GM12874 (cell line): ENCODE results near the gene SIK3.

Source experiments
- TF ChIP-seq, protein P1 (sequence below): IDR thresholded peaks from 2 replicates; pipeline ENCODE4 v1.5.1; 2011; ENCODE audit warnings: low read depth, mild to moderate bottlenecking, control low read depth, low read length, moderate library complexity; ENCODE audit not compliant: insufficient read depth

Gene SIK3

DNA sequence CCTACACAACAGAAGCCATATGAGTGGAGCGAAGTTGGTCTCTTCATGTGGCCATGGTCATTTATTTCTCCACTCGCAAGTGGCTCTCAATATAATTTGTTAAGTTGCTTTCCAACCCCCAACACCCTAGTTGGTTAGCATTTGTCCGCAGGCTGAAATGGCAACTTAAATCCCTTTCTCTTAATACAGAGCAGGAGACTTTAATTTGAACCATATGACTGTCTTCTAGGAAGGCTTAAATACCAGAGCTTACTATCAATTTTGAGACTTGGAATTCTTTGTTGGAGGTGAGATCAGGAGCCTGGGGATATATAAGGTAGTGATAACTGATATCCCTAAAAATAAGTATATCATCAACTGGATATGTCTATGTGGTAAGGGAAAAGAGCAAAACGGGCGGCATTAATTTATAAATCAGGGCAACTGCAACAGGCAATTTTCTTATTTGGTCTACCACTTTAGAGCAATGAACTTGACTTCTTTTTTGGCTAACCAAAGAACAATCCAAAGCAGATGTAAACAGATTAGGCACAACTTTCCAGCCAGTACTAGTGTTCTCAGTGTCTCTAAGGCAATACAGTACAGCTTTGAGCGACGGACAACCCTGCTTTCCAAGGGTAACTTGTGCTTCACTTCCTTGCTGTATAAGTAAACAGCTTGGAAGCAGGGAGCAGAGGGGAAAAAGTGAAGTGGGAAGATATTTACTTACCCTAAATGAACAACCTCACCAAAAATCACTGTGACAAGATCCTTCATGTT lies 186.1 kb downstream of the SIK3 start:
- TF ChIP-seq, protein P1, sequence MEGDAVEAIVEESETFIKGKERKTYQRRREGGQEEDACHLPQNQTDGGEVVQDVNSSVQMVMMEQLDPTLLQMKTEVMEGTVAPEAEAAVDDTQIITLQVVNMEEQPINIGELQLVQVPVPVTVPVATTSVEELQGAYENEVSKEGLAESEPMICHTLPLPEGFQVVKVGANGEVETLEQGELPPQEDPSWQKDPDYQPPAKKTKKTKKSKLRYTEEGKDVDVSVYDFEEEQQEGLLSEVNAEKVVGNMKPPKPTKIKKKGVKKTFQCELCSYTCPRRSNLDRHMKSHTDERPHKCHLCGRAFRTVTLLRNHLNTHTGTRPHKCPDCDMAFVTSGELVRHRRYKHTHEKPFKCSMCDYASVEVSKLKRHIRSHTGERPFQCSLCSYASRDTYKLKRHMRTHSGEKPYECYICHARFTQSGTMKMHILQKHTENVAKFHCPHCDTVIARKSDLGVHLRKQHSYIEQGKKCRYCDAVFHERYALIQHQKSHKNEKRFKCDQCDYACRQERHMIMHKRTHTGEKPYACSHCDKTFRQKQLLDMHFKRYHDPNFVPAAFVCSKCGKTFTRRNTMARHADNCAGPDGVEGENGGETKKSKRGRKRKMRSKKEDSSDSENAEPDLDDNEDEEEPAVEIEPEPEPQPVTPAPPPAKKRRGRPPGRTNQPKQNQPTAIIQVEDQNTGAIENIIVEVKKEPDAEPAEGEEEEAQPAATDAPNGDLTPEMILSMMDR = no peak

GRCh38 chr11:116910847-116911246 lies 187.4 kb downstream of the SIK3 start:
- TF ChIP-seq, protein P1 = no peak

DNA sequence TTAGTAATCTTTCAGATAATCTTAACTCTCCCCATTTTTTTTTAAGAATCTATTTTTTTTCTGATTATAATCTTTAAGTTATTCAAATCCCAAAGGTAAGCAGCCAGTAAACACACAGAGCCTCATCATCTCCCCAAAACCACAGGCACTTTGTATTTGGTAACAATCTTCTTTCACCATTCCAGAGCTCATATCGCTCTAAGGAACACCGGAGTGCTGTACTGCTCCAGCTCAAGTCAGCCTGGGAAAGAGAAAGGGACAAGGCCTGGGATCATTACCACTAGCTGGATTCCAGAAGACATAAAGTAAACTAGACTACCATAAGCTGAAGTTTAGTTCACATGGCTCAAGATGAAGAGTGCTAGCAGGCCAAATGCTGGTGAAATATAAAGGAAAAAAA lies 187.8 kb downstream of the SIK3 start:
- TF ChIP-seq, protein P1 = no peak

DNA sequence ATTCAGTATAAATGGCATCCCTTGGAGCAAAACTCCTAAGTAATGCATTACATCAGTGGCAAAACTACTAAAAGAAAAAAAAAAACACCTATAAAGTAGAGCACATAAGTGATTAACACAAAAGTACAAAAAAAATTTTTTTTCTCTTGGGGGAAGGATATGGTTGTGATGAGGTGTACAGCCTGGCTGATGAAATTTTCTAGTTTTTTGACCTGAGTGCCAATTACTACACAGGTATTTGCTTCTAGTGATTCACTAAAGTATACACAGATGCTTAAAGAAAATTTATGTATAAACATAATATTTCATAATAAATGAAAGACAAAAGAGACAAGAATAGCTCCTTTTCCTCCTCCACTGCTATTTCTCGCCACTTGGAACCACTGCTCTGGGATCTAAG lies 189.0 kb downstream of the SIK3 start:
- TF ChIP-seq, protein P1 = no peak

DNA sequence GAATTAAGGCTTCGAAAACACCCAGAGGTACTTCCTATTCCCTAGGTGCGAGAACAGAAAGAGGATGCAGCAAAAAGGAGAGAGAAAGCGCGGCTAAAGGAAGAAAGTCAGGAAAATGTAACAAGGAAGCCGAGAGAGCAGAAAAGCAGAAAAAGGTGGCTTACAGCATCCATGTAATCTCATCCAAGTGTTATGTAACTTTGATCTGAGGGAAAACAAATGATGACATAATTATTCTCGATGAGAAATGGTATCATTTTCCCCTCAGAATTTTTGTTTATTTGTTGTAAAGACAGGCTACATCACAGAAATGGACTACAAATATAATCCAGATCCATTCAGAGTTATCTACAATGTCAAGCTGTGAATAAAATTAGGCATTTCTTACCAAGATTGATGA lies 191.7 kb downstream of the SIK3 start:
- TF ChIP-seq, protein P1 = no peak

DNA sequence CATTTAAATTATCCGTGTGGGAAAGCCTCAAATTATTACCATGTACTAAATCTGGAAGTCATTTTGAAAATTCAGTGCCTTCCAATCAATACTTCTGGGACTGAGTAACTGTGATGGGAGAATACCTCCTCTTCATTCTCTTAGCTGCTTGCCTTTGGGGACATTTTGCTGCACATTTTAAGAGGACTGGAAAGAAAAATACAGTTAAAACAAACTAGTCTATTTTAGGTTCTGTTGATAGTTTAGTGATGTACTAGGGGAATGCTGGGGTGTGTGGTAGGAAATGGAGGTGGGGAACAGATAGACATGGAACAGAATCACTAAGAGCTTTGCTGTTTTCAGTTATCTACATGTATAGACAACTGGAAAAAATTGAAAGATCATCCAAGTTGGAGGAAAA lies 195.1 kb downstream of the SIK3 start:
- TF ChIP-seq, protein P1 = no peak

GRCh38 chr11:116901964-116902688 lies 196.1 kb downstream of the SIK3 start:
- TF ChIP-seq, protein P1 = no peak
